Measurements from ENCODE around the gene CYP27C1.
"Not testable (repeated sequence)": the region's sequence is repeated elsewhere in the genome, so short reads cannot be mapped to it uniquely, and the experiment has no call there.

Gene CYP27C1

DNA sequence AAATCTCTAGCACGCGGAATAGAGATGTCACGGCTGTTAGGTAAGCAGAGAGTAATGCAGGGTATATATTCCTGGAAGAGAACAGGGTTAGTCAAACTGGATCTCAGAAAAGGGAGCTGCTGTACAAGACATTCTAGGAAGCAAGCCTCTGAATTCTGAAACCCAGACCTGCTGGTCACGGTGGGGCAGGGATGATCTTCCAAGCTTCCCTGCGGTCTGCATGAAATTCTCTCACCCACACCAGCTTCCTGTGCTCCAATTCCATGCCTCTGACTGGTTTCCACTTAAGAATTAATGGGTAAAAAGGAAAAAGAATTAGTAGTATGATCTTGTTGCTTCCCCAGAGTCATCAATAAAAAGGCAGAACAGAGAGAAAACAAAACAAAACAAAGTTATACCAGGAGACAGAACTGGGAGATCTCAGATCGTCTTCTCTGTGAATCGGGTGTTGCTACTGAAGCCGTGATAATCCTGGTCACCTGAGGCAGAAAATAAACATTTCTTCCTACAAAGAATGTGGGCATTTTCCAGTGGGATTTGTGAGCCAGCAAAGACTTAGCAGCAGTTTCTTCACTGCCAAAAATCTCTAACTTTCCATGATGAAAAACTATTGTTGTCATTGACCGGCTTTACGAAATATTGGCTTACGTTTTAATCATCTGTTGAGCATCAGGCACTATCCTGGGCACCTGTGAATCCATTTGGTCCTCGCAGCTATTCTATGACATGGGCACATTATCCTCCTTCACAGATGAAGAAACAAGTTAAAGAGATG is 5.3 kb upstream of the CYP27C1 start:
- no peak for DNase-seq

GRCh38 chr2:127224135-127224534 is 4.0 kb upstream of the CYP27C1 start:
- not testable (repeated sequence) for DNase-seq

DNA sequence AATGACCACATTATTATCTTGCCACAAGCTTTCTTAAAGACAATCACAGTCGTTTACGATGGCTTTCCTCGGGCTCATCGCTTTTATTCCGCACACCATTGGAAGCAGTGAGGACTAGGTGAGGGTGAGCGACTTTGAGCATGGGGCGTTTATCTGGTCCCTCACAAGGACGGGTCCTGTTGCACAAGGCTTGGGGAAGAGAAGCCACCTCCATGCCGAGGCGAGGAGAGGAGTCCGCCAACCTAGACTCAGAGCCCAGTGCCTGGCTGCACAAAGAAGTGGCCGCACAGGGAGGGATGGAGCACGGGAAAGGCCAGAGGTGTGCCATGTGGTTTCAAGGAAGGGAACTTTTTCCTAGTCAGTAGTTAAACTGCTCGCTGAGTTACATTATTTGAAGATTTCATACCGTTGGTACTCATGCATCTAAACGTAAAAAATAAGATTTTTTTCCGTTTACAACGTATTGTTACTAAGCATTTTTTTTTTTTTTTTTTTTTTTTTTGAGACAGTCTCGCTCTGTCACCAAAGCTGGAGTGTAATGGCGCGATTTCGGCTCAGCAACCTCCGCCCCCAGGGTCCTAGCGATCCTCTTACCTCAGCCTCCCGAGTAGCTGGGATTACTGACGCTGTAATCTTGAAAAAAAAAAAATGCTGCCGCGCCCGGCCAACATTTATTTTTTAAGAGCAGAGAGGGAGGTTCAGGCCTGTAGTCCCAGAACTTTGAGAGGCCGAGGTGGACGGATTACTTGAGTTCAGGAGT is 849 bp upstream of the CYP27C1 start:
- DNase-seq: no peak

DNA sequence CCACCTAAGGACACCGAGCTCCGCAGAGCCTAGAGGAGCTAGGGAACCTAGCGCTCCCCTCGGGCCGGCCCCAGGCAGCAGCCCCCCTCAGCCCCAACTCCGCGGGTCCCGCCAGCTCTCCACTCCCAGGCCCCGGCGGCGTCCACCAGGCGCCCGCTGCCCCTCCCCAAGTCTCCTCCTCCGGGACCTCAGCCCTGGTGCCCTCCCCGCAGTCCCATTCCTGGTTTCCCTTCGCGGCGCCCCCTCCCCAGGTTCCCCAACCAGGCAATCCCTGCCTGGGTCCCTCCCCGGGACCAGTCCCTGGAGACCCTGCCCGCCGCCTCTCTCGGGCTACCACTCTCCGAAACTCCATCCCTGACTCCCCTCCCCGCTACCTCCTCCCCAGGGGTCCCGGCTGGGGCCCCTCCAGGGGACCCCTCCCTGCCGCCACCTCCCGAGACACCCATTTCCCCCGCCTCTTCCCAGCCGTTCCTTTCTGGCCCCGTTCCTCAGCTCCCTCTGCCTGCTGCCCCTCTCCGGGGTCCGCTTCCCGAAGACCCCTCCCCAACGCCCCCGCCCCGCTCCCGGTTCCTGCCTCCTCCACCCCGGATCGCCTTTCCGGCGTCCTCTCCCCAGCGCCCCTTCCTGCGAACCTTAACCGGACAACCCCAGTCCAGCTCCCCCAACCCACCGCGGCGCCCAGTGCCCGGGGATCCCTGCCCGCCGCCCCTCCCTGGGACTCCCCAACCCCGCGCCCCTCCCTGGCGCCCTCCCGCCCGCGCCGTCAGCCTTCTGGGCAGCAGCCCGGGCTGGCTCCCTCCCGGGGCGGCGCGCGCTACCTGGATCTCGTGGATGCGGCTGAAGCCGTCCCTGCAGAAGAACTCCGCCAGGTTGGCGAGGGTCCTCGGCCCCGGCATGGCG is 678 bp downstream of the CYP27C1 start:
- DNase-seq: peak in 2 of 51 donors; percentile 4 to 15

DNA sequence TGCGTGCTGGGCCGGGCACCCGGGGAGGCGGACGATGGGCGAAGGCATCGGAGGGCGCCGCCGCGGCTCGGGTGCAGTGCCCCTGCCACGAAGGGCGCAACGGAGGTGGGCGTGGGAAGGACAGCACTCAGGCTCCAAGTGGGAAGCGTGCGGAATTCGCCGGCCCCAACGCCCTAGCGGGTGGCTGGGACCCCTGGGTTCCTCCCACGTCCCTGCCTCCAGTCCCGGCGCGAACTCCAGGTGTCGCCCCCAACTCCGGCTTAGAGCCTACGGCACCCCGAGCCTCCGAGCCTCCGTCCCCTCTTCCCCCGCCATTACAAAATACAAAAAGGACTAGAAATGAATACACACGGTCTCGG is 1.3 kb downstream of the CYP27C1 start:
- DNase-seq: no peak

GRCh38 chr2:127217470-127218325 is 2.4 kb downstream of the CYP27C1 start:
- no peak for DNase-seq

DNA sequence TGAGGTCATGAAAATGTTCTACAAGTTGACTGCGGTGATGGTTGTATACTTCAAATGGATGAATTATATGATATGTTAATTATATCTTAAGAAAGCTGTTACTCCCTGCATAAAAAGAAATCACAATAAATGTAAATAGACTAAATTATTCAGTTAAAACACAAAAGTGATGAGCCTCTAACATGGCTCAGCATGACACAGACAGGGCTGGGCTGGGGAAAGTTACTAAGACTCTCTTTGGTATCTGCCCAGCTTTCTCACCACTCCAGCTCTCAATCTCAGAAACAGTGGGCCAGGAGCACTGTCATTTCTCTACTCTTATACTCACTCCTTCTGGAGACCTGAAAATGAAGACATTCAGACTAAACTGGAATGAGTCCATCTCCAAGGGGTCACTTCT is 3.5 kb downstream of the CYP27C1 start:
- no peak for DNase-seq

DNA sequence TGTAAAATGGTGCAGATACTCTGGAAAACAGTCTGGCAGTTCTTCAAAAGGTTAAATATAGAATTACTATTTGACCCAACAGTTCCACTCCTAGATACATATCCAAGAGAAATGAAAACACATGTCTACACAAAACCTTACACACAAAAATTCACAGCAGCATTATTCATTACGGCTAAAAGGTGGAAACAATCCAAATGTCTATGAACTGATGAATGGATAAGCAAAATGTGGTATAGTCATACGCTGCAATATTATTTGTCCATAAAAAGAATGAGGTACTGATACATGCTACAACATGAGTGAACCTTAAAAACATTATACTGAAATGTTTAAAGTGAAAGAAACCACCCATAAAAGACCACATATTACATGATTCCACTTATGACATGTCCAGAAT is 4.0 kb downstream of the CYP27C1 start:
- no peak for DNase-seq

- not testable (repeated sequence) for DNase-seq
These were observed 5.9 kb downstream of the CYP27C1 start for GRCh38 chr2:127214201-127214600.

GRCh38 chr2:127208313-127208712 is 11.8 kb downstream of the CYP27C1 start:
- no peak for DNase-seq

DNA sequence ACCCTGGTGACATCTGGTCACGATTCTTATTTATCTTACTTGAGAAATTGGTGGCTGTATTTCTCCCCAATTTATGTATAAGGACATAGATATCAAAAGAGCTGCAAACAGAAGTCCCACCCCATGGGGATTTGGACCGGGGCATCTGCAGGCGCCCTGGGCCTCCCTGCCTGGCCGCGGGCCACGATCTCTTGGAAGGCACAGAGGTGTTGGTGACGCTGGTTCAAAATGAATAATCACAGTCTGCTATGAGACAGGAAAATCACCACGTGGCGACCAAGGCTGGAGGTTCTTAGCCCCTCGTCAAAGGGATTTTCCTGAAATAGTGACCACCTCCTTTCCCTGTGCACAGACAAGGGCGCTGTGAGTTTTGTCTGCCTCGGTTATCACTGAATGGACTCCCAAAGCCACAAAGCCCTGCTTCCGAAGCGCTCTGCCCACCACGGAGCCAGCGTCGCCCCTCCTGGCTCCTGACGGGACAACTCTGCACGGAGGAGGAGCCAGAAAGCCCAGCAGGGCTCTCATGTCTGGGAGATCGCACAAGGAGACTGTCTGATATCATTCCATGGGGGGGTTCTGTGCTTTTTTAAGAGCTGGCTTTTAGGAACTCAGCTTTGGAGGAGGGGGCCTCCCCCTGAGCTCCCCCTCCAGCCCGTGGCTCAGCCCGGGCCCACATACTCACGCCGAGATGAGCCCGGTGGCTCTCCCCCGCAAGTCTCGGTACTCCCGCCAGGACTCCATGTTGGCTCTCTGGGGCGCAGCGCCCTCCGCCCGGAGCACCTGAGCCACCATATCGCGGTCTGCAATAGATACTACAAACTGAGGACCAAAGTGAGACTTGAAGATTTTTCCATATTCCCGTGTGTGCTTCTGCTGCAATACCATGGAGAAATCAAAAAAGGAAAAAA is 14.6 kb downstream of the CYP27C1 start:
- no peak for DNase-seq

DNA sequence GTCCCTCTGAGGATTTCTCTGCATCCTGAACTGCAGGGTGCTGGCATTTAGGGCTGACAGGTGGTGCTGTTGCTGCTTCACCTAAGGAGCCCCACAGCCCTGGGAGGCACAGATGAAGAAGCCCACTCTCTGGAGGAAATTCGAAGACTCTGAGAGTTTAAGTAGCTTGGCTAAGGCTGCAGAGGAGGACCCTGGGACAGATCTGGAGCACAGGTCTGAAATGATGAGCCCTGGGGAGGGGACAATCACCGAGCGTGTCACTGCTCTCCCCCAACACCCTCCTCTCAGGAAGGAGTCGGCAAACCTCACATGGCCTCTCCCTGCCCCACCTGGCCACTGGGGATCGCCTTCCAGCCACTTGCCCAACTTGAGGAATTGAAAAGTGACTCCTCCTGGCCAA is 18.6 kb downstream of the CYP27C1 start:
- no peak for DNase-seq

GRCh38 chr2:127200962-127201361 is 19.1 kb downstream of the CYP27C1 start:
- DNase-seq: no peak

DNA sequence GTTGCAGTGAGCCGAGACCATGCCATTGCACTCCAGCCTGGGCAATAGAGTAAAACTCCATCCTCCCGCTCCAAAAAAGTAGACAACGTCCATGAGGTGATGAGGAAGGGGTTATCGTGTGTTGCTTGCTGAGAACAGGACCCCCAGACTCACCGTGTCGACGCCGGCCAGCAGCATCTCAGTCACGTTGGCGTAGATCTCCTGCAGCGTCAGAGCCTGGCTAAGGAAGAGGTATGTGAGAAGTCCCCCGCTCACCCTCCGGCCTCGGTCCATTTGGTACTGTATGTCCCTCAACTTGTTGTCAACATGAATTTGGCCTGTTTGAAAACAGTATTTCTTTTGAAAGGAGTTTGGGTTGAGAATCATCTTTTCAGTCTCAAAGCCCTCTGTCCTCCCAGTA is 20.9 kb downstream of the CYP27C1 start:
- DNase-seq: no peak

DNA sequence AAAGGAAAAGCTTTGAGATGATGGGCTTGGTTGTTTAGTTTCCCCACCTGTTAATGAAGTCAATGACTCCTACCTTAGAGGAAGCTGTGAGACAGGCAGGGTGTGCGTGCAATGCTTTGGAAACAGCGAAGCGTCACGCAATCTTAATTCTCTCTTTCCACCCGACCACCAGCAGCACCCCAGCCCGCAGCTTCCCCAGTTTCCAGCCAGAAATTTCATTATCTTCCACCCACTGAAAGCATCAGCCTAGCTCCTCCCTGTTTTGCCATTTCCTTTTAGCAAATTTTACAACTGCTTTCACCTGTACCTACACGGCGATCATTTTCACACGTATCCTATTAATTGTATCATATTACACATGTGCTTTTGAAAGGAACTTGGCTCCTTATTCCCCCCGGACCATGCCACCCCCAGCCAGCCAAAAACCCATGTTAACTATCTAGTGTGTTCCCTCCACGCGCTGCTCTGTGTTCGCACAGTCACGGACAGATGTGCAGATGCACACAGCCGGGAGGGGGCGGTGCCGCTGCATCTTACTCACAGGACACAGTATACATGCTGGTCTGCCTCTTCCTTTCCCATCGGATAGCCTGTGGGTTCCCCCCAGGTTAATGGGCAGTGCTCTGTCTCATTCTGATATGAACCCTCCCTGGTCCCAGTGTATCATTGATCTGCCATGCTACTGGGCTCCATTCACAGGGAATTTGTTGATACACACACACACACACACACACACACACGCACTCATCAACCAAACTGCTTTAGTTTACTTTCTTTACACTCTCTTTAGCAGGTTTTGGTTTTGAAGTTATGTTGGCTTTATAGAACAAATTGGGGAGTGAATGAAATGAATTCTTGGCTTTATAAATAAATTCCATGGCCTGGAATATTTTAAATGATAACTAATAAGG is 22.4 kb downstream of the CYP27C1 start:
- DNase-seq: peak in 11 of 51 donors; percentile 5 to 56 (median 16)

DNA sequence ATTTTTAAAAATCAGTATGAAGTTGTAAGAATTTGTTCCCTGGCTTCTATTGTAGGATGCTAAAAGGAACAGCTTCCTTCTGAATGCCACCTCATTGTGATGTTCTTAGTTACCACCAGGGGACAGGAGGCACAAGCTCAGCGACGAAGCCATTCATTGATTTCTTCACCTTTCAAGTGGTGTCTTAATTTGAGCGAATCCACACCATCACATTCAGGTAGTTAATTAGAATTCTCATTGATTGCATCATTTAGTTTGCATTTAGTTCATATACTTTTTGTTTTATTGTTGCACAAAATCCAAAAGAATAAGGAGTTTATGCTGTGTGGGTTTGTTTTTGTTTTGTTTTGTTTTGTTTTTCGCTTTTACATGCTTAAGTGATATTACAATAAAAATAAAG is 23.1 kb downstream of the CYP27C1 start:
- DNase-seq: no peak

DNA sequence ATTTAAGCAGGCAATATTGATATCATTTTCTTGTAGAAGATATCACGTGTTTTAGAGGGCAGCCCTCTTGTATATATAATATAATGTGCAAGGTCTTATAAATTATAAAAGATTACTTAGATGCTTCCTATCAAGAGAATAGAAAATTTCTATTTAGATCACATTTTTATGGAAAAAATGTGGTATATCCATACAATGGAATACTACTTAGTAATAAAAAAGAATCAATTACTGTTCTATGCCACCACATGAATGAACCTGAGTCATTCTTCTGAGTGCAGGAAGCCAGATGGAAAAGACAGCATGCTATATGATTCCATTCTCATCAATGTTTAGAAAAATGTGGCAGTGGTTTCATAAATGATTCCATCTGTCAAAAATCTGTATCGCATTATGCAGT is 23.6 kb downstream of the CYP27C1 start:
- no peak for DNase-seq

DNA sequence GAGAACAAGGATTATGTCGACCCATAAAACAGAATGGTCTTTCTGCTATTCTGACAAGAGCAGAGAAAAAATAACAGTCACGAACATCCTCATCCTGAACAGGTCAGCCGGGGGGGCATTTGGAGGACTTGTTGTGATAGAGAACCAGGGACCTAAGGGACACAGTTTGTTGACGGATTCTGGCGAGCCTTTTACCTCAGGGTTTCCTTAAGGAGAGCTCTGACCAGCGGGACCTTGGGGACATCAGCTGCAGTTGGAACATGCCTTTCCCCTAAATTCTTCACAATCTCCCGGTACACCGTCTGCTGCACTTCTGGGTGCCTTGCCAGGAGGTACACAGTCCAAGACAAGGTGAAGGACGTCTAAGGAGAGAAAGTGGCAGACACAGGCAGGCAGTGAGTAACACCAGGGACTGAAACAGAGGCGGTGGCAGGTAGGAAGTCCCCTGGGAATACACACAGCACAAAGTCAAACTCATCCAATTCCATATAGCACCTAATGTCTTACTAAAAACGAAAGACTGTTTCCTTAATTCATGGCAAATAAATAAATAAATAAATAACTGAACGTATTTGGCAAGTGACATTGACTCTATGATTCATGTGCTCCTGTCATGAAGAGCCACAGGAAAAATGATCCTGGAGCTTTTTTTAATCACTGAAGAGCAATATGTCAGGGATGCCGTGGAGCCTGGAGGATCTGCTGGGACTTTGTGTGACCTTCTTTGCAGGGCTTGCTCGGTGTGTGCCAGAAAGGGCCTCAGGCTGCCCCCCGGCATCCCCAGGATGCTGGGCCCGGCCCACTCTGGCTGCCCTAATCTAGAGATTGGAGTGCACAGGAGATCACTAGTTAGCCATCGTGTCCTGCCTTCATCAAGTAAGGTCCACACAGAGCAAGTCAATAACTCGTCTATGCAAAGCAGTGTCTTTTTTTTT is 24.7 kb downstream of the CYP27C1 start:
- DNase-seq: no peak

All from hypothalamus (tissue), 51 donors.